Type B pancreatic cell (in vitro differentiated cells): ENCODE data around the gene GNA12. TPM values are rescaled to one million over a fixed set of nuclear protein-coding genes. Genes with fewer than 3 reads are reported as not detected.
"Not testable (repeated sequence)": the region's sequence is repeated elsewhere in the genome, so short reads cannot be mapped to it uniquely, and the experiment has no call there.

Experiments used
- DNase-seq: peaks from one replicate; pipeline ENCODE4 v3.0.0; 2021; ENCODE audit warnings: mixed read lengths; ENCODE audit not compliant: unreplicated experiment; ENCODE audit errors: extremely low spot score
- H3K27ac Mint-ChIP-seq: 2 replicates; pipeline ENCODE4 v1.8.0; 2021; ENCODE audit warnings: mild to moderate bottlenecking, mixed read lengths
- H3K27me3 Mint-ChIP-seq: 2 replicates; pipeline ENCODE4 v1.8.0; 2021; ENCODE audit warnings: mixed read lengths
- H3K36me3 Mint-ChIP-seq: 2 replicates; pipeline ENCODE4 v1.8.0; 2021; ENCODE audit warnings: mixed read lengths
- H3K4me1 Mint-ChIP-seq: one replicate; pipeline ENCODE4 v1.8.0; 2021; ENCODE audit warnings: mixed read lengths; ENCODE audit not compliant: unreplicated experiment
- H3K4me3 Mint-ChIP-seq: 2 replicates; pipeline ENCODE4 v1.8.0; 2021; ENCODE audit warnings: mild to moderate bottlenecking, mixed read lengths
- H3K9me3 Mint-ChIP-seq: 2 replicates; pipeline ENCODE4 v1.8.0; 2021; ENCODE audit warnings: mixed read lengths
- total RNA-seq: library from RNA; stranded (reverse); gene quantifications from 2 replicates; pipeline ENCODE4 v1.2.1, GENCODE V29; 2021; ENCODE audit warnings: low replicate concordance
- TF ChIP-seq, protein P1 (sequence below): fragments of 200-600 bp; sonication (generic); conservative IDR thresholded peaks from 2 replicates; pipeline ENCODE4 v1.5.0; 2021; ENCODE audit warnings: antibody characterized with exemption, mild to moderate bottlenecking

Gene GNA12
- total RNA-seq, 1 donor from 2014 or later = 46.2 TPM

DNA sequence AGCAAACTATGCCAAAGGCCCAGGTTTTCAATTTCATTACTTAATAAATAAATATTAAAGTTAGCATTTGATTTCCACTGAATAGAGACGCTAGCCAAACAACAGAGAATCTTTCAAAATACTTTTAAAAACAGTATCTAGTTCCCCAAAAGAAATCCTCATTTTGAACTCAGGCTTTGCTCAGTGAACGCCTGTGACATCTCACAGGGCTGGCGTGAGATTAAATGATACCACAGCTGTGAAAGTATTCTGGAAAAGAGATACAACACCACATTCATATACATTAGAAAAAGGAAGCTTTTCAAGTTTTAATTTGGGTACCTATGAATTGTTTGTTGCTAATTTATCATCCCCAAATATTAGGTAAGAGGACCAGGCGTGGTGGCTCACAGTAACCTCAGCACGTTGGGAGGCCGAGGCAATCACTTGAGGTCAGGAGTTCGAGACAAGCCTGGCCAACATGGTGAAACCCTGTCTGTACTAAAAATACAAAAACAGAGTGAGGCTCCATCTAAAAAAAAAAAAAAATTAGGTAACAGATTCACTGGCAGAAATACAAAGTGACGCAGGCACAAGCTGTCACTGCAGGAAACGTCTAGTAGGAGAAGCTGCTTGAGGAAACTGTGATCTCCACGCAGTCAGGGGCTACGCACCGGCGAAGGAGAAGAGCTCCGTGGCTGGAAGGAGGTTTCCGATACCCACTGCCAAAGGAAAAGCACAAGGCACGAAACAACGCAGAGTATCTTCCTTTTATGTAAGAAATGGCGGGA lies 106.2 kb downstream of the GNA12 start:
- peaks cover 26% of the 10 kb centered on the region for H3K36me3 Mint-ChIP-seq

DNA sequence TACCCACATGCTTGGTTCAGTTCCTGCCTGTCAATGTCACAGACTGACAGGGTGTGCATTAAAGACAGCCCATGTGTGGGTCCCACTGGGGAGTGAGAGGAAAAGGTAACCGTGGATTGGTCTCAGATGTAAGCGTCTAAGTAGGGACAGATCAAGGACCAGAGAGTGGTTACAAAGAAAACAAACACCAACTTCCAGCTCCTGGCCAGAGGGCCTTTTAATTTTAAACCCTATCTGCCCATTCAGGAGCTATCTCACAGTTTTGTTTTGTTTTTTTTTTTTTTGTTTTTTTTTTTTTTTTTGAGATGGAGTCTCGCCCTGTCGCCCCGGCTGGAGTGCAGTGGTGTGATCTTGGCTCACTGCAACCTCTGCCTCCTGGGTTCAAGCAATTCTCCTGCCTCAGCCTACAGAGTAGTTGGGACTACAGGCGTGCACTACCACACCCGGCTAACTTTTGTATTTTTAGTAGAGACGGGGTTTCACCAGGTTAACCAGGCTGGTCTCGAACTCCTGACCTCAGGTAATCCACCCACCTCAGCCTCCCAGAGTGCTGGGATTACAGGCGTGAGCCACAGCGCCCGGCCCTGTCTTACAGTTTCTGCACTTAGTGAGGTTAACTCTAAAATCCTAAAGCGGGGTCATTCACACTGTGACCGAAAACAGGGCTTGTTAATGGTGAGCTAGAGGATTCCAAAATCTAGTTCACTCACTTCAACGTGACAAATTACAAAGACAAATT lies 106.9 kb downstream of the GNA12 start:
- H3K36me3 Mint-ChIP-seq = peaks cover 34% of the 10 kb centered on the region
- not testable (repeated sequence) for H3K4me3 Mint-ChIP-seq, DNase-seq, H3K9me3 Mint-ChIP-seq, H3K27me3 Mint-ChIP-seq, H3K27ac Mint-ChIP-seq
- H3K4me1 Mint-ChIP-seq = peaks cover 26% of the 10 kb centered on the region

More for the DNA sequence above, 106.2 kb downstream of the GNA12 start:
- peaks cover 6% of the 10 kb centered on the region for H3K9me3 Mint-ChIP-seq
- H3K4me1 Mint-ChIP-seq = peaks cover 20% of the 10 kb centered on the region
- TF ChIP-seq, protein P1, sequence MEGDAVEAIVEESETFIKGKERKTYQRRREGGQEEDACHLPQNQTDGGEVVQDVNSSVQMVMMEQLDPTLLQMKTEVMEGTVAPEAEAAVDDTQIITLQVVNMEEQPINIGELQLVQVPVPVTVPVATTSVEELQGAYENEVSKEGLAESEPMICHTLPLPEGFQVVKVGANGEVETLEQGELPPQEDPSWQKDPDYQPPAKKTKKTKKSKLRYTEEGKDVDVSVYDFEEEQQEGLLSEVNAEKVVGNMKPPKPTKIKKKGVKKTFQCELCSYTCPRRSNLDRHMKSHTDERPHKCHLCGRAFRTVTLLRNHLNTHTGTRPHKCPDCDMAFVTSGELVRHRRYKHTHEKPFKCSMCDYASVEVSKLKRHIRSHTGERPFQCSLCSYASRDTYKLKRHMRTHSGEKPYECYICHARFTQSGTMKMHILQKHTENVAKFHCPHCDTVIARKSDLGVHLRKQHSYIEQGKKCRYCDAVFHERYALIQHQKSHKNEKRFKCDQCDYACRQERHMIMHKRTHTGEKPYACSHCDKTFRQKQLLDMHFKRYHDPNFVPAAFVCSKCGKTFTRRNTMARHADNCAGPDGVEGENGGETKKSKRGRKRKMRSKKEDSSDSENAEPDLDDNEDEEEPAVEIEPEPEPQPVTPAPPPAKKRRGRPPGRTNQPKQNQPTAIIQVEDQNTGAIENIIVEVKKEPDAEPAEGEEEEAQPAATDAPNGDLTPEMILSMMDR = no peak
- H3K27me3 Mint-ChIP-seq = no peaks in the 10 kb centered on the region
- peak; percentile 31 for DNase-seq
- no peak overlapping the region for H3K4me3 Mint-ChIP-seq
- no peak overlapping the region for H3K27ac Mint-ChIP-seq

DNA sequence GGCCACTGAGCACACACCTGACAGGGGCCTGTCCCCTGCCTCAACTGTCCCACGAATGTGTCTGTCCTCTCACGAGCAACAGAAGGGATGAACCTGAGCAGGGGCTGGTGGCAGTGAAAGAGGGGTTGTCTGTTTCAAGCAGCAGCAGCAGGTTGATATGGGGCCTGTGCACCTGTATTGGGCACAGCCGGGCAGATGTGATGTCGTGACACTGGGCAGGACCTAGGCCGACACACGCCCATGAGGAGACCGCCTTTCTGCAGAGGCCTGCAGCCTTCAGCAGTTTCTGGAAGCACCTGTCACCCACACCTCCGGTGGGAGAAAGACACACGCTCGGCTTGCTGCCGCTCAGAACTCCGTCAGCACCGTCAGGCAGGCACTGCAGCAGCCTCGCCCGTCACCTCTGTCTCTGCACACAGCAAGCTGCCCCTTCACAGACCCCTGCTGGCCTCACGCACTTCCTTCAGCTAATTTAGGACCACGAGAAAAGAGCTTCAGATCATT lies 107.6 kb downstream of the GNA12 start:
- no peak overlapping the region for H3K27ac Mint-ChIP-seq

DNA sequence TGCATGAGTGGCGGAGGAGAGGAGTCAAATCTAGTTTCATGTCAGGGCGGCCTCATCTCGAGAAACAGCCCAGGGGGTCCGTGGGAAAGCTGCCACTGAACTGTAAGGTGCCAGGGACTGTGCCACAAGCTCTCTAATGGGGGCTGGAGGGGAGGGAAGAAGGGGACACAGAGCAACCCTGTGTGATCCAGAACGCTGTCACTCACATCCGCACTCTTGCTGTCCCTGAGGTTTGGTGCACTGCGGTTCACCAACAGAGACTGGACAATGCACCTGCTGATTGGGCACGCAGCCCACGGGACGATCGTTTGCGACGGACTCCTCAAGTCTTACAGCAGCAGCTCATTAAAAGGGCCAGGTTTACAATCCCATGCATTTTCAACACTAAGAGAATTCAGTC lies 108.4 kb downstream of the GNA12 start:
- Mint-ChIP-seq H3K36me3 (peaks cover 47% of the 10 kb centered on the region), H3K4me3 (no peak overlapping the region), H3K27ac (peak overlapping the region; percentile 13), H3K4me1 (peaks cover 26% of the 10 kb centered on the region), H3K9me3 (peaks cover 6% of the 10 kb centered on the region), H3K27me3 (no peaks in the 10 kb centered on the region)
- TF ChIP-seq, protein P1 = no peak
- peak; percentile 32 for DNase-seq

More for the DNA sequence above, 107.6 kb downstream of the GNA12 start:
- H3K9me3 Mint-ChIP-seq = peaks cover 6% of the 10 kb centered on the region
- H3K27me3 Mint-ChIP-seq = no peaks in the 10 kb centered on the region
- TF ChIP-seq, protein P1 = no peak
- H3K36me3 Mint-ChIP-seq = peaks cover 40% of the 10 kb centered on the region
- H3K4me3 Mint-ChIP-seq = no peak overlapping the region
- peaks cover 26% of the 10 kb centered on the region for H3K4me1 Mint-ChIP-seq
- peak; percentile 61 for DNase-seq

DNA sequence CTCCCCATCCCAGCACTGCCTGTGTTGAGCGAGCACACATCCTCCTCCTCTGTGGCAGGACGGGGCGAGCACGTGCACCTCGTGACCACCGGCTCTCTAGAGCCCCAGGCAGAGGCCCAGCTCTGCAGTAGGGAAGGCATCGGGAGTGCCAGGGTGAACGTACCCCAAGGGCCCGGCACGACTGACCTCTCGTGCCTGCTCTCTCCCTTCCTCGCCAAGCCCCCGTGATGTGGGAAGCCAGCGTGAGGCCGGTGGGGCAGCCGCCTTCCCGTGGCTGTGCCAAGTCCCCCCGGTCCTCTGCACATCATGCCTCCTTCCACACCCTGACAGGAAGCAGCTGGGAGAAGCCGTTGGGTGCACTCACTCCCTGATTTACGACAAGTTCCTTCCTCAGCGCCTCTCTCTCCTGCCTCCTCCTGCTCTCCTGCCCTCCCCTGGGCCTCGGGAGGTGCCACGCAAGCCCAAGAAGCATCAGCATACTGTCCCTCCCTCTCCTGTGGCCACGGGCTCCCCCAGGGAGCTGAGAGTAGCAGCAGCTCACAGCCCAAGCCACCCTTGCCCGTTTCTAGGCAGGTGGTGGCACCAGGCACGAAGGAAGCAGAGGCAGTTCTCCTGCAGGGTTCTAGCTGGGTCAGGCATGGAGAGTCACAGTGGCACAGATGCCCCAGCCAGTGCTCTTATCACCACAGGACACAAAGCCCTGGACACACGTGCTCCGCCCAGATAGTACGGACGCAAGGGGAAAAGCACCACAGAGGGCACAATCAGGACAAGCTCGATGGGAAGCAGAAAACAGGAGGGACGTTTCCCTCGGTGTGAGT lies 109.1 kb downstream of the GNA12 start:
- peaks cover 30% of the 10 kb centered on the region for H3K4me1 Mint-ChIP-seq
- H3K4me3 Mint-ChIP-seq = no peak overlapping the region
- DNase-seq = peak; percentile 66
- H3K36me3 Mint-ChIP-seq = peaks cover 45% of the 10 kb centered on the region
- H3K27ac Mint-ChIP-seq = peak overlapping the region; percentile 13
- H3K9me3 Mint-ChIP-seq = peaks cover 6% of the 10 kb centered on the region
- H3K27me3 Mint-ChIP-seq = no peaks in the 10 kb centered on the region
- TF ChIP-seq, protein P1 = no peak
